ENCODE measurements around the gene RYR2.
"Not testable (repeated sequence)": the region's sequence is repeated elsewhere in the genome, so short reads cannot be mapped to it uniquely, and the experiment has no call there.

GRCh38 chr1:237820634-237821033, 778.6 kb downstream of the RYR2 start:
- TF ChIP-seq PKNOX1 (IDR thresholded peaks at IDR 0.05); TARDBP (IDR thresholded peaks at IDR 0.05); ELF4 (IDR thresholded peaks at IDR 0.05); FOXK2 (IDR thresholded peaks at IDR 0.05); BHLHE40 (IDR thresholded peaks at IDR 0.05; ENCODE audit: borderline replicate concordance); L3MBTL2 (conservative IDR thresholded peaks at IDR 0.05); SUZ12 (IDR thresholded peaks at IDR 0.05); FOXA1 (IDR thresholded peaks at IDR 0.05); SP1 (IDR thresholded peaks at IDR 0.05); CTBP1 (IDR thresholded peaks at IDR 0.05; ENCODE audit: borderline replicate concordance); ZNF384 (IDR thresholded peaks at IDR 0.05); HDGF (IDR thresholded peaks at IDR 0.05; ENCODE audit: borderline replicate concordance); FOXM1 (IDR thresholded peaks at IDR 0.05; ENCODE audit: borderline replicate concordance); LEF1 (IDR thresholded peaks at IDR 0.05; ENCODE audit: borderline replicate concordance): not testable (repeated sequence)

Measured in HEK293T (cell line).